Esophagus muscularis mucosa (tissue), 4 donors: ENCODE measurements around the gene HYDIN. TPM values are rescaled to one million over a fixed set of nuclear protein-coding genes. Genes with fewer than 3 reads are reported as not detected.

Experiments used
- DNase-seq: peaks from one replicate; pipeline ENCODE4 v3.0.0-alpha.2; 2017; ENCODE audit errors: extremely low spot score
- H3K27ac ChIP-seq, 4 donors: fragments of 200-600 bp; sonication (generic); replicated peaks in 1 of 4; 1 replicate in 3 of 4; 2 replicates in 1 of 4; pipeline ENCODE4 v1.5.1; 2016 to 2019; ENCODE audit warnings: mild to moderate bottlenecking in 1 of 4
- H3K27me3 ChIP-seq, 4 donors: fragments of 200-600 bp; sonication (generic); one replicate each; pipeline versions ENCODE4 v1.5.1 to v1.6.0; 2016 to 2019
- H3K36me3 ChIP-seq, 4 donors: fragments of 200-600 bp; sonication (generic); one replicate each; pipeline ENCODE4 v1.5.1; 2016 to 2019
- H3K4me1 ChIP-seq, 4 donors: fragments of 200-600 bp; sonication (generic); one replicate each; pipeline ENCODE4 v1.5.1; 2016 to 2019
- H3K4me3 ChIP-seq, 4 donors: fragments of 200-600 bp; sonication (generic); 1 replicate in 2 of 4; 2 replicates in 2 of 4; pipeline ENCODE4 v1.5.1; 2016 to 2019; ENCODE audit warnings: mild to moderate bottlenecking in 4 of 4, moderate library complexity in 1 of 4
- H3K9me3 ChIP-seq, 4 donors: fragments of 200-600 bp; sonication (generic); 1 replicate in 3 of 4; 2 replicates in 1 of 4; pipeline ENCODE4 v1.5.1; 2016 to 2019
- EP300 ChIP-seq: sonication (generic); formaldehyde crosslinking; IDR thresholded peaks from one replicate; pipeline ENCODE4 v1.6.1; 2017; ENCODE audit warnings: antibody characterized with exemption
- POLR2A ChIP-seq: fragments of 450-650 bp; IDR thresholded peaks from one replicate; pipeline ENCODE4 v1.6.1; 2017; ENCODE audit warnings: antibody characterized with exemption, moderate library complexity, mild to moderate bottlenecking, low read depth
- POLR2AphosphoS5 ChIP-seq, 2 donors: sonication (generic); formaldehyde crosslinking; IDR thresholded peaks; one replicate each; pipeline ENCODE4 v1.6.1; 2017; ENCODE audit warnings: antibody characterized with exemption in 2 of 2
- WGBS: methylation state at CpG from one replicate; pipeline ENCODE4 v1.1.5; 2018; 5-methylcytosine and 5-hydroxymethylcytosine counted together
- intact Hi-C: fragments of 100-400 bp; cut with DNase I; formaldehyde crosslinking; loops from one replicate; pipeline ENCODE4 v1.15.1; 2023
- total RNA-seq, 4 donors: library from RNA; depleted of rRNA; stranded (reverse); fragments of >200 nt; gene quantifications; one replicate each; pipeline versions ENCODE4 v1.1.0 to v1.2.1, GENCODE V29; 2016
- TF ChIP-seq, protein P1 (sequence below), 3 experiments: fragments of 200-600 bp in 2 of 3; fragments of 450-650 bp in 1 of 3; sonication (generic) in 2 of 3; IDR thresholded peaks; one replicate each; pipeline ENCODE4 v1.5.1; 2017 to 2019; ENCODE audit warnings: antibody characterized with exemption in 3 of 3, mild to moderate bottlenecking in 2 of 3, moderate library complexity in 1 of 3

Gene HYDIN
- total RNA-seq = 1 to 10 TPM in 3 of 4 donors, under 1 TPM in 1; 0.32 to 2.6 (median 1.5) TPM

- WGBS = 10% methylated on average over 34 of the region's 38 CpGs
Observed at GRCh38 chr16:71230122-71230845, at the start of gene HYDIN. Gene HYDIN, minus strand, starts transcription at chr16:71230722. Its CDS starts 43,827 bp downstream, at chr16:71186895.

GRCh38 chr16:71276589-71277334 is 46.2 kb upstream of the HYDIN start:
- no peaks in the 10 kb centered on the region for H3K36me3 ChIP-seq
- 100% methylated on average over 4 of the region's 4 CpGs for WGBS

More at GRCh38 chr16:71230122-71230845, at the start of gene HYDIN:
- TF ChIP-seq POLR2AphosphoS5 (IDR thresholded peaks at IDR 0.05) (no peak), POLR2A (no peak), EP300 (no peak)
- peaks cover 0 to 35% (median 12%) of the 10 kb centered on the region in 4 donors for H3K9me3 ChIP-seq
- H3K4me3 ChIP-seq = no peak within 1 kb of the TSS
- intact Hi-C loops = no loop called here
- no peak for DNase-seq
- H3K4me1 ChIP-seq = no peaks in the 10 kb centered on the region
- H3K36me3 ChIP-seq = no peaks in the 10 kb centered on the region
- peaks cover 0 to 26% (median 6%) of the 10 kb centered on the region in 4 donors for H3K27me3 ChIP-seq
- no peak within 1 kb of the TSS for H3K27ac ChIP-seq

GRCh38 chr16:71273384-71273783 is 42.9 kb upstream of the HYDIN start:
- no peak overlapping the region for H3K27ac ChIP-seq
- TF ChIP-seq, protein P1, sequence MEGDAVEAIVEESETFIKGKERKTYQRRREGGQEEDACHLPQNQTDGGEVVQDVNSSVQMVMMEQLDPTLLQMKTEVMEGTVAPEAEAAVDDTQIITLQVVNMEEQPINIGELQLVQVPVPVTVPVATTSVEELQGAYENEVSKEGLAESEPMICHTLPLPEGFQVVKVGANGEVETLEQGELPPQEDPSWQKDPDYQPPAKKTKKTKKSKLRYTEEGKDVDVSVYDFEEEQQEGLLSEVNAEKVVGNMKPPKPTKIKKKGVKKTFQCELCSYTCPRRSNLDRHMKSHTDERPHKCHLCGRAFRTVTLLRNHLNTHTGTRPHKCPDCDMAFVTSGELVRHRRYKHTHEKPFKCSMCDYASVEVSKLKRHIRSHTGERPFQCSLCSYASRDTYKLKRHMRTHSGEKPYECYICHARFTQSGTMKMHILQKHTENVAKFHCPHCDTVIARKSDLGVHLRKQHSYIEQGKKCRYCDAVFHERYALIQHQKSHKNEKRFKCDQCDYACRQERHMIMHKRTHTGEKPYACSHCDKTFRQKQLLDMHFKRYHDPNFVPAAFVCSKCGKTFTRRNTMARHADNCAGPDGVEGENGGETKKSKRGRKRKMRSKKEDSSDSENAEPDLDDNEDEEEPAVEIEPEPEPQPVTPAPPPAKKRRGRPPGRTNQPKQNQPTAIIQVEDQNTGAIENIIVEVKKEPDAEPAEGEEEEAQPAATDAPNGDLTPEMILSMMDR (IDR thresholded peaks at IDR 0.05) = no peak
- TF ChIP-seq POLR2AphosphoS5 (IDR thresholded peaks at IDR 0.05) = no peak
- TF ChIP-seq POLR2A = no peak
- TF ChIP-seq EP300 = no peak
- intact Hi-C loops = no loop called here
- no peaks in the 10 kb centered on the region for H3K27me3 ChIP-seq
- no peak overlapping the region for H3K4me3 ChIP-seq
- no peaks in the 10 kb centered on the region for H3K36me3 ChIP-seq
- H3K4me1 ChIP-seq = no peaks in the 10 kb centered on the region
- no peak for DNase-seq
- 95% methylated on average over 1 of the region's 1 CpG for WGBS
- H3K9me3 ChIP-seq = peaks cover 0 to 7% (median 3%) of the 10 kb centered on the region in 4 donors

More at GRCh38 chr16:71276589-71277334, 46.2 kb upstream of the HYDIN start:
- intact Hi-C loops = no loop called here
- no peak overlapping the region for H3K27ac ChIP-seq
- H3K4me1 ChIP-seq = no peaks in the 10 kb centered on the region
- no peak overlapping the region for H3K4me3 ChIP-seq
- H3K9me3 ChIP-seq = peaks cover 0 to 7% (median 3%) of the 10 kb centered on the region in 4 donors
- TF ChIP-seq POLR2AphosphoS5 (IDR thresholded peaks at IDR 0.05) = no peak
- no peak for DNase-seq
- no peaks in the 10 kb centered on the region for H3K27me3 ChIP-seq

- TF ChIP-seq, protein P1 (IDR thresholded peaks at IDR 0.05) = no peak
- TF ChIP-seq POLR2AphosphoS5 (IDR thresholded peaks at IDR 0.05) = no peak
- TF ChIP-seq POLR2A = no peak
- no peak for TF ChIP-seq EP300
- intact Hi-C loops = no loop called here
- no peaks in the 10 kb centered on the region for H3K9me3 ChIP-seq
- 59% methylated on average over 3 of the region's 3 CpGs for WGBS
- no peaks in the 10 kb centered on the region for H3K27me3 ChIP-seq
- H3K4me3 ChIP-seq = no peak overlapping the region
- no peak for DNase-seq
- no peaks in the 10 kb centered on the region for H3K4me1 ChIP-seq
- no peaks in the 10 kb centered on the region for H3K36me3 ChIP-seq
- H3K27ac ChIP-seq = no peak overlapping the region
Observed at GRCh38 chr16:71264299-71264698, 33.8 kb upstream of the HYDIN start.

GRCh38 chr16:71263582-71263981 is 33.1 kb upstream of the HYDIN start:
- Histone ChIP-seq H3K27ac (no peak overlapping the region), H3K36me3 (no peaks in the 10 kb centered on the region), H3K27me3 (no peaks in the 10 kb centered on the region), H3K9me3 (no peaks in the 10 kb centered on the region), H3K4me3 (no peak overlapping the region), H3K4me1 (no peaks in the 10 kb centered on the region)
- intact Hi-C loops = no loop called here
- 93% methylated on average over 3 of the region's 3 CpGs for WGBS
- TF ChIP-seq POLR2AphosphoS5 (IDR thresholded peaks at IDR 0.05) (no peak), EP300 (no peak), POLR2A (no peak)
- TF ChIP-seq, protein P1 (IDR thresholded peaks at IDR 0.05) = no peak
- no peak for DNase-seq
